ENCODE data around the gene MSN.

DNA sequence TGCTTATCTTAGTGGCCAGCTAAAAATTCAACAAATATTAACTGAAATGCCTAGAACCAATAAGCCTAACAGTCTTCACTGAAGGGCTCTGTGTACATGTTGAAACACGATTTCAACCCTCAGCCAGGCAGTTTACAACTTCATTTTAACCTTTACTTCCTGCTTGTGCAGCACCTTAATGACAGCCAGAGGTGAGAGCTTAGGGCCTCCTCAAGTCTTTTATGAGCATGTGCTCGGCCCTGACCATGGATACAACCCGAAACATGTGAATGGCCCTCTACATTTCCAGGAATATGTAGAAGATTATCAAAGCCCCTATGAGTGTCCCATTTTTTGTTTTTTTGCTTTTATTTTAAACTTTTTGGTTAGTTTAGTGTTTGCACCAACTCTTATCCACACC, 88.3 kb downstream of the MSN start:
- TF ChIP-seq, protein P1, sequence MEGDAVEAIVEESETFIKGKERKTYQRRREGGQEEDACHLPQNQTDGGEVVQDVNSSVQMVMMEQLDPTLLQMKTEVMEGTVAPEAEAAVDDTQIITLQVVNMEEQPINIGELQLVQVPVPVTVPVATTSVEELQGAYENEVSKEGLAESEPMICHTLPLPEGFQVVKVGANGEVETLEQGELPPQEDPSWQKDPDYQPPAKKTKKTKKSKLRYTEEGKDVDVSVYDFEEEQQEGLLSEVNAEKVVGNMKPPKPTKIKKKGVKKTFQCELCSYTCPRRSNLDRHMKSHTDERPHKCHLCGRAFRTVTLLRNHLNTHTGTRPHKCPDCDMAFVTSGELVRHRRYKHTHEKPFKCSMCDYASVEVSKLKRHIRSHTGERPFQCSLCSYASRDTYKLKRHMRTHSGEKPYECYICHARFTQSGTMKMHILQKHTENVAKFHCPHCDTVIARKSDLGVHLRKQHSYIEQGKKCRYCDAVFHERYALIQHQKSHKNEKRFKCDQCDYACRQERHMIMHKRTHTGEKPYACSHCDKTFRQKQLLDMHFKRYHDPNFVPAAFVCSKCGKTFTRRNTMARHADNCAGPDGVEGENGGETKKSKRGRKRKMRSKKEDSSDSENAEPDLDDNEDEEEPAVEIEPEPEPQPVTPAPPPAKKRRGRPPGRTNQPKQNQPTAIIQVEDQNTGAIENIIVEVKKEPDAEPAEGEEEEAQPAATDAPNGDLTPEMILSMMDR (IDR thresholded peaks at IDR 0.05; ENCODE audit: poor library complexity) = no peak
- TF ChIP-seq EZH2 (IDR thresholded peaks at IDR 0.05; ENCODE audit: borderline replicate concordance) (no peak), EZH2phosphoT487 (IDR thresholded peaks at IDR 0.05; ENCODE audit: low read depth, severe bottlenecking, unreplicated experiment) (no peak)
